ENCODE measurements around the gene BCAS2.
A peak's percentile ranks its signal among the peaks of the same experiment; 100 is the strongest.

Gene BCAS2

GRCh38 chr1:114561333-114561732 lies 20.1 kb downstream of the BCAS2 start:
- H3K4me3 ChIP-seq (ENCODE audit: low read length) = no peak overlapping the region
- no peak for TF ChIP-seq CTCF (IDR thresholded peaks at IDR 0.05; ENCODE audit: insufficient read depth, low read depth, low read length, missing control alignments)
- no peak for DNase-seq (ENCODE audit: low read depth)

- H3K4me3 ChIP-seq (ENCODE audit: low read length) = no peak overlapping the region
- no peak for DNase-seq (ENCODE audit: low read depth)
- no peak for TF ChIP-seq CTCF (IDR thresholded peaks at IDR 0.05; ENCODE audit: insufficient read depth, low read depth, low read length, missing control alignments)
Measured at GRCh38 chr1:114559356-114559755, 22.1 kb downstream of the BCAS2 start.

GRCh38 chr1:114558544-114558943 lies 22.9 kb downstream of the BCAS2 start:
- H3K4me3 ChIP-seq (ENCODE audit: low read length) = no peak overlapping the region
- peak; percentile 7 for TF ChIP-seq CTCF (IDR thresholded peaks at IDR 0.05; ENCODE audit: insufficient read depth, low read depth, low read length, missing control alignments)
- DNase-seq (ENCODE audit: low read depth) = peak; percentile 17

DNA sequence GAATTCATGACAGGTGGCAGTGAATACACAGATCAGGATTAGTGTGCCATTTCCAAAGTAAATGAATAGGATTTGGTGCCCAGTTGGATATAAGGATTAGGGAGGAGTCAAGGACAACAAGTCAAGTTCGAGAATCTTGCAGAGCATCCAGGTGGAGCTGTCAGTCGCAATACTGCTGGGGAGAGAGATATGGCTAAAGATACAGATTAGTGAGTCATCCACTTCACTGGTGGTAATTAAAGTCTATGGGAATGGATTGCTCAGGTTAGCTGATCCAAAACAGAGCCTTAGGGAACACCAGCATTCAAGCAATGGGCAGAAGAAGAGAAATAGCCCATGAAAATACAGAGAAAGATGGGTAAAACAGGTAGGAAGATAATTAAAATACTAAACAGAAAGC lies 26.8 kb downstream of the BCAS2 start:
- no peak for TF ChIP-seq CTCF (IDR thresholded peaks at IDR 0.05; ENCODE audit: insufficient read depth, low read depth, low read length, missing control alignments)

DNA sequence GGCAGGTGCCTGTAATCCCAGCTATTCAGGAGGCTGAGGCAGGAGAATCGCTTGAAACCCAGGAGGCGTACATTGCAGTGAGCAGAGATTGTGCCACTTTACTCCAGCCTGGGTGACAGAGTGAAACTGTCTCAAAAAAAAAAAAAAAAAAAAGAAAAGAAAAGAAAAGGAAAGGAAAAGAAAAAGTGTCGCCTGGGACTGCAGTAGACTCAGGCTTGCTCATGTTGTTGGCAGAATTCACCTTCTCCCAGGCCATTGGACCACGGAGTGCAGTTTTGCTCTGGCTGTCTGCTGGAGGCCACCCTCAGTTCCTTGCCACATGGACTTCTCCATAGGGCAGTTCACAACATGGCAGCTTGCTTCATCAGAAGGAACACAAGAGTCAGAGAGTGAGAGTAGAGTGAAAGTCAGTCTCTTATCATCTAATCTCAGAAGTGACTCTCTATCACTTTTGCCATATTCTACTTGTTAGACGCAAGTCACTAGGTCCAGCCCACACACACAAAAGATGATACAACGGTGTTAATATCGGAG lies 29.2 kb downstream of the BCAS2 start:
- no peak for DNase-seq (ENCODE audit: low read depth)
- TF ChIP-seq CTCF (IDR thresholded peaks at IDR 0.05; ENCODE audit: insufficient read depth, low read depth, low read length, missing control alignments) = no peak
- H3K4me3 ChIP-seq (ENCODE audit: low read length) = no peak overlapping the region

More for the DNA sequence above, 26.8 kb downstream of the BCAS2 start:
- DNase-seq (ENCODE audit: low read depth) = peak; percentile 17
- no peak overlapping the region for H3K4me3 ChIP-seq (ENCODE audit: low read length)

DNA sequence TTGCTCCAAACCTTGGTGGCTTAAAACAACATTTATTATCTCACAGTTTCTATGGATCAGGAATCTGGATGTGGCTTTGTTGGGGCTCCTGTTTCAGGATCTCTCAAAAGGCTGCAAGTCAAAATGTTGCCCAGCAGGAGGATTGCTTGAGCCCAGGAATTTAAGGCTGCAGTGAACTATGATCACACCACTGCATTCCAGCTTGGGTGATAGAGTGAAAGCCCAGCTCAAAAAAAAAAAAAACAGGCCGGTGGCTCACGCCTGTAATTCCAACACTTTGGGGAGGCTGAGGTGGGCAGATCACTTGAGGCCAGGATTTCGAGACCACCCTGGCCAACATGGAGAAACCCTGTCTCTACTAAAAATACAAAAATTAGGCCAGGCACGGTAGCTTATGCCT lies 30.0 kb downstream of the BCAS2 start:
- no peak overlapping the region for H3K4me3 ChIP-seq (ENCODE audit: low read length)
- DNase-seq (ENCODE audit: low read depth) = no peak
- no peak for TF ChIP-seq CTCF (IDR thresholded peaks at IDR 0.05; ENCODE audit: insufficient read depth, low read depth, low read length, missing control alignments)

GRCh38 chr1:114550336-114550735 lies 31.1 kb downstream of the BCAS2 start:
- no peak overlapping the region for H3K4me3 ChIP-seq (ENCODE audit: low read length)
- DNase-seq (ENCODE audit: low read depth) = no peak
- TF ChIP-seq CTCF (IDR thresholded peaks at IDR 0.05; ENCODE audit: insufficient read depth, low read depth, low read length, missing control alignments) = no peak

Data from epithelial cell of esophagus (primary cell).